Measurements from ENCODE around the gene TRIM25.

TRIM25 gene

GRCh38 chr17:56849131-56849530 lies 64.7 kb downstream of the TRIM25 start:
- Histone ChIP-seq H3K9me3 (ENCODE audit: low read length) (no peaks in the 10 kb centered on the region), H3K4me3 (ENCODE audit: low read depth in 1 of 2, low read length in 2 of 2) (no peak overlapping the region)

GRCh38 chr17:56847106-56847505 lies 66.7 kb downstream of the TRIM25 start:
- Histone ChIP-seq H3K4me3 (ENCODE audit: low read depth in 1 of 2, low read length in 2 of 2) (no peak overlapping the region), H3K4me1 (ENCODE audit: insufficient read depth, low read length) (no peaks in the 10 kb centered on the region), H3K27ac (ENCODE audit: low read depth, low read length) (no peak overlapping the region), H3K36me3 (ENCODE audit: insufficient read depth, low read length) (peaks cover 33% of the 10 kb centered on the region), H3K9me3 (ENCODE audit: low read length) (no peaks in the 10 kb centered on the region), H3K27me3 (ENCODE audit: control insufficient read depth in 1 of 2, insufficient read depth in 2 of 2, low read length in 2 of 2) (no peaks in the 10 kb centered on the region), H3K9ac (ENCODE audit: low read length) (no peak overlapping the region)

More at GRCh38 chr17:56849131-56849530, 64.7 kb downstream of the TRIM25 start:
- H3K27ac ChIP-seq (ENCODE audit: low read depth, low read length), result no peak overlapping the region
- H3K4me1 ChIP-seq (ENCODE audit: insufficient read depth, low read length), result no peaks in the 10 kb centered on the region
- peaks cover 33% of the 10 kb centered on the region for H3K36me3 ChIP-seq (ENCODE audit: insufficient read depth, low read length)
- H3K9ac ChIP-seq (ENCODE audit: low read length), result no peak overlapping the region
- no peaks in the 10 kb centered on the region for H3K27me3 ChIP-seq (ENCODE audit: control insufficient read depth in 1 of 2, insufficient read depth in 2 of 2, low read length in 2 of 2)

- H3K9ac ChIP-seq (ENCODE audit: low read length), result no peak overlapping the region
- no peaks in the 10 kb centered on the region for H3K27me3 ChIP-seq (ENCODE audit: control insufficient read depth in 1 of 2, insufficient read depth in 2 of 2, low read length in 2 of 2)
- H3K9me3 ChIP-seq (ENCODE audit: low read length), result no peaks in the 10 kb centered on the region
- H3K4me3 ChIP-seq (ENCODE audit: low read depth in 1 of 2, low read length in 2 of 2), result no peak overlapping the region
- H3K36me3 ChIP-seq (ENCODE audit: insufficient read depth, low read length), result peaks cover 25% of the 10 kb centered on the region
- H3K4me1 ChIP-seq (ENCODE audit: insufficient read depth, low read length), result no peaks in the 10 kb centered on the region
- H3K27ac ChIP-seq (ENCODE audit: low read depth, low read length), result no peak overlapping the region
These were observed 67.9 kb downstream of the TRIM25 start for GRCh38 chr17:56845934-56846333.

GRCh38 chr17:56842577-56842976 lies 71.3 kb downstream of the TRIM25 start:
- no peaks in the 10 kb centered on the region for H3K9me3 ChIP-seq (ENCODE audit: low read length)
- no peak overlapping the region for H3K27ac ChIP-seq (ENCODE audit: low read depth, low read length)
- peaks cover 7% of the 10 kb centered on the region for H3K4me1 ChIP-seq (ENCODE audit: insufficient read depth, low read length)
- H3K9ac ChIP-seq (ENCODE audit: low read length), result no peak overlapping the region
- no peak overlapping the region for H3K4me3 ChIP-seq (ENCODE audit: low read depth in 1 of 2, low read length in 2 of 2)
- no peaks in the 10 kb centered on the region for H3K27me3 ChIP-seq (ENCODE audit: control insufficient read depth in 1 of 2, insufficient read depth in 2 of 2, low read length in 2 of 2)
- peaks cover 3% of the 10 kb centered on the region for H3K36me3 ChIP-seq (ENCODE audit: insufficient read depth, low read length)

- Histone ChIP-seq H3K27ac (ENCODE audit: low read depth, low read length) (no peak overlapping the region), H3K4me1 (ENCODE audit: insufficient read depth, low read length) (peaks cover 33% of the 10 kb centered on the region), H3K9ac (ENCODE audit: low read length) (no peak overlapping the region), H3K4me3 (ENCODE audit: low read depth in 1 of 2, low read length in 2 of 2) (no peak overlapping the region), H3K27me3 (ENCODE audit: control insufficient read depth in 1 of 2, insufficient read depth in 2 of 2, low read length in 2 of 2) (no peaks in the 10 kb centered on the region), H3K36me3 (ENCODE audit: insufficient read depth, low read length) (no peaks in the 10 kb centered on the region), H3K9me3 (ENCODE audit: low read length) (no peaks in the 10 kb centered on the region)
These were observed 75.2 kb downstream of the TRIM25 start for GRCh38 chr17:56838687-56839086.
